Activated gamma-delta T cell treated with Interleukin-2 at 50 U/mL for 16 hours (primary cell): ENCODE data around the gene MRPS27.

Source experiments
- DNase-seq: peaks from one replicate; pipeline ENCODE4 v3.0.0-alpha.2; 2020

Gene MRPS27

DNA sequence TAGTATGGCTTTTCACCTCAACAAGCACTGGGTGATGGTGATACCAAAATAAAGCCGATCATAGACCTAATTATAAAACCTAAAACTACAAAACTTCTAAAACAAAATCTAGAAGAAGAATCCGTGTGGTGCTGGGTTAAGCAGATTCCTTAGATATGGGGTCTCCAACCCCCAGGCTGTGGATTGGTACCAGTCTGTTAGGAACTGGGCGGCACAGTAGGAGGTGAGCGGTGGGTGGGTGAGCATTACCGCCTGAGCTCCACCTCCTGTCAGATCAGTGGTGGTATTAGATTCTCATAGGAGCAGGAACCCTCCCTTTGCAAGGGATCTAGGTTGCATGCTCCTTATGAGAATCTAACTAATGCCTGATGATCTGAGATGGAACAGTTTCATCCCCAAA lies 33.2 kb downstream of the MRPS27 start:
- no peak for DNase-seq

DNA sequence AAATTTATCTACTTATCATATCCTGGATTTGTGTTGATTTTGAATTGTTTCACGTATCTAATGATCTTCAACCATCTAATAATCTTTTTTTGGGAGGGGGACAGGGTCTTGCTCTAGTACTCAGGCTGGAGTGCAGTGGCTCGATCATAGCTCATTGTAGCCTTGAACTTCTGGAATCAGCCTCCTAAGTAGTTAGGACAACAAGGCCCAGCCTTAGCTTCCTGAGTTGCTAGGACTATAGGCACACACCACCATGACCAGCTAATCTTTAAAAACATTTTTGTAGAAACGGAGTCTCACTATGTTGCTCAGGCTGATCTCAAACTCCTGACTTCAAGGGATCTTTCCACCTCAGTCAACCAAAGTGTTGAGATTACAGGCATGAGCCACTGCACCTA lies 34.6 kb downstream of the MRPS27 start:
- no peak for DNase-seq

GRCh38 chr5:72284559-72285423 lies 35.2 kb downstream of the MRPS27 start:
- DNase-seq = no peak

DNA sequence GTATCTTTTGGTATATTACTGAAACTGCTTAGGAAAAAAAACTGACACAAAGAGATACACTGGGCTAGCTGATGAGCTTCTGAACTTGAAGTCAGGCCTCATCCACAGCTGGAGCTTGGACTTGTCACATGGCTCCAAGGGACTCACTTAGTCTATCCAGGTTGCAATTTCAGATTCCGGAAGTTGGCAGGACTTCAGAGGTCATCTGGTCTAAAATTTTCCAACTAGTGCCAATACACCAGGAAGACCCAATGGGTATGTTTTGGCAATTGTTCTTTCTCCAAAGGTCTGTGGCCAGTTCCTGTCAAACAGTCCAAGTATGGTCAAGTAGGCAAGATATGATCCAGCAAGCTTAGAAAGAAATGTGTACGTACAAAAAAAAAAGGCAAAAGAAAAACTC lies 36.7 kb downstream of the MRPS27 start:
- no peak for DNase-seq

GRCh38 chr5:72282878-72283277 lies 37.2 kb downstream of the MRPS27 start:
- no peak for DNase-seq

DNA sequence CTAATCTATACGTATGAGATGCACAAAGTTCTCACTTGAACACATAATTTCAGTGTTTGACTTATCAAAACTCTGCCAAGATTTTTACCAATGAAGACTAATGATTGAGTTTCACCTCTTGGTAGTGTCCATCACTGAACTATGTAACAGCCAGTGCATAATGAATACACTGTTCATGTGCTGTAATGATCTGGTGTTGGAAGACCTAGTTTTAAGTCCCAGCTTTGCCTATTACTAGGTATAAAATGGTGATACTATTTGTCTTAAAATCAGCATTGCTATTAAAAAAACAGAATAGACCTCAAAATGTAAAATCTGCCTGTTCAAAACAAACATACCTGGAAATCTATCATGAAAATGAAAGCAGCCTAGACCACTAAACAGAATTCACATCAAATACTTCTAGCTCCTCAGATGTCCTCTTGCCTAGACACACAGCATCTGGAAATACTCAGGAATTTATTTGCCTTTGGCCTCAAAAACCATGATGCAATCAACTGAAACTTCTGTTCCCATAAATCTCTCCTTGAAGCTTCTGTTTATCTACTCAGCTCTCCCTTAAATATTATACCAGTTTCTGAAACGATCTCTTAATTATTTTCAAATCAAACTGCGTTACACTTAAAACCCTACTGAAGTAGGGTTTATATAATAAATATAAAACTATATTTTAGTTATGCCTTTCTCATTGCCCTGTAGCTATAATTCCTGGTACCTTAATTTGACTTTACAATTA lies 38.1 kb downstream of the MRPS27 start:
- no peak for DNase-seq

DNA sequence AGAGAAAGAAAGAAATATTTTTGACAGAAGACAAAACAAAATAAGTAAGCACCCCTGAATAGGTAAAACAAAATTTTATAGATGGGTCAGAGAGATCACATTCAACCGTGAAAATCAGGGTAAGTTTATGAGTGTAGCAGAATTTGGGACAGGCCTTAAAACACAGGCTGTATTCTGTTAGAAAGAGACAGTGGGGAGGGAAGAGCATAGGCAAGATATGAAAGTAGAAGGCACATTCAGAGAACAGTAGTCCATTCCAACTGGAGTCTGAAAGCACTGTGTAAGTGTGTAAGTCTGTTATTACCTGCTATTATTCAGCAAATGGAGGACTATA lies 38.6 kb downstream of the MRPS27 start:
- no peak for DNase-seq

- no peak for DNase-seq
Observed at GRCh38 chr5:72280581-72281069, 39.4 kb downstream of the MRPS27 start.

GRCh38 chr5:72276219-72276752 lies 43.8 kb downstream of the MRPS27 start:
- DNase-seq = no peak

- DNase-seq = no peak
Observed at GRCh38 chr5:72273547-72273946, 46.5 kb downstream of the MRPS27 start.

GRCh38 chr5:72272398-72272797 lies 47.6 kb downstream of the MRPS27 start:
- no peak for DNase-seq

DNA sequence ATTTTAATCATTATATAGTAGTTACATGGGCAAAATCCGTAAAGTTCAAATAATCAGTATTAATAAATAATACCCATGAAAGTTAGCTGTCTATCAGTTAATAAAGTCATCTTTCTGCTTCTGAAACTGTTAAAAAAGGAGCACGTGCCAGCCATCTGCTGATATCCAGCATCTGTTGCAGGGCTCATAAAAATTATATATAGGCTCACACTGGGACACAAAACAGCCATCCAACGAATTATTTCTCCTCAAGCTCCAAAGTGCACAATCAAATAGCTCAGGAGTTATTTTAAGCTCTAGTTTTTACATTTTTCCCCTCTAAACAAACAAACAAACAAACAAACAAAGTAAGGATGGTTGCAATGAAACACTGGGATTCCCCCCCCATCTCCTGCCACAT lies 48.3 kb downstream of the MRPS27 start:
- DNase-seq = no peak

DNA sequence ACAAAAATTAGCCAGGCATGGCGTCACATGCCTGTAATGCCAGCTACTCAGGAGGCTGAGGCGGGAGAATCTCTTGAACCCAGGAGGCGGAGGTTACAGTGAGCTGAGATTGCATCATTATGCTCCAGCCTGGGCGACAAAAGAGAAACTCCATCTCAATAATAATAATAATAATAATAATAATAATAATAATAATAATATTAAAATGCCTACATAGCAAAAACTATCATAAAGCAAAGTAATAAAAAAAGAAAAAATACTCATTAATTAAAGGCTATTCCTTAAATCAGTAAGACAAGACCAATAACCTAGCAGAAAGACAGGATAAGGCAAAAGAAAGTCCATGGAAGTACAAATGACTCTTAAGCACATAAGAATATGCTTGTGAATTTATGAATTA lies 50.0 kb downstream of the MRPS27 start:
- no peak for DNase-seq

- no peak for DNase-seq
Observed at GRCh38 chr5:72269411-72269780, 50.6 kb downstream of the MRPS27 start.

GRCh38 chr5:72268753-72269410 lies 51.2 kb downstream of the MRPS27 start:
- DNase-seq = peak; percentile 46

GRCh38 chr5:72268260-72268659 lies 51.8 kb downstream of the MRPS27 start:
- DNase-seq = no peak

DNA sequence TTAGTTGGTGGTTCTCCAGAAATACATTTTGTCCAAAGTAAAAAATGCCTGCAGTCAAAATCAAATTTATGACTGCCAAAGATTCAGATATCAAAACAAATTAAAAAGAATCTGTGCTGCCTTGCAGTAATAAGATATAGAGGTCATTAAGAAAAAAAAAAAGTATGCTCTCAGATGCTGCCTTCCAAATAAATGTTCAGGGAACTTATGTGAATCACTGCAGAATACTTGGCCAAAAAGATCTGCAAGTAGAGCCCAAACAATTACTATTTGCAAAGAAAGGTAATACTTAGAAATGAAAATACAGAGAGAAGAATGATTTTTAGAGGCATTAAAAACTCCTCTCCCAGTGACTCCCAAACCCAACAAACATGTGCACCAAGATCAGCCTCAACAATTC lies 52.4 kb downstream of the MRPS27 start:
- no peak for DNase-seq

DNA sequence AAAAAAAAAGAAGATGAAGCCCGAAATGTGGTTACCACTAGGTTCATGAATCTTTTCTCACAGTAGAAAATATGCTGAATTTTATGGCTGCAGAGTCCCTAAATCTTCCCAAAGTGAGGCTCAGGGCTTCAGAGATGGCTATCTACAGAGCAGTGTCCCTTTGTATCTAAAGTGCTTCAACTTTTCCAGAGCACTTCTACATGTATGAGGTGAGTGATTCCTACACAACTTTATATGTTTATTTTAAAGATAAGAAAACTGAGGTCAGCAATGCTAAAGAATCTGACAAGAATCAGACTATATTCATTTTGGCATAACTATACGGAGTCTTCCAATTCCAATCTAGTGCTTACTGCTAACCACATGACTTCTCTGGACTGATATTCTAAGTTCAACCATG lies 53.2 kb downstream of the MRPS27 start:
- no peak for DNase-seq

- DNase-seq = no peak
Observed at GRCh38 chr5:72265032-72265877, 54.8 kb downstream of the MRPS27 start.

DNA sequence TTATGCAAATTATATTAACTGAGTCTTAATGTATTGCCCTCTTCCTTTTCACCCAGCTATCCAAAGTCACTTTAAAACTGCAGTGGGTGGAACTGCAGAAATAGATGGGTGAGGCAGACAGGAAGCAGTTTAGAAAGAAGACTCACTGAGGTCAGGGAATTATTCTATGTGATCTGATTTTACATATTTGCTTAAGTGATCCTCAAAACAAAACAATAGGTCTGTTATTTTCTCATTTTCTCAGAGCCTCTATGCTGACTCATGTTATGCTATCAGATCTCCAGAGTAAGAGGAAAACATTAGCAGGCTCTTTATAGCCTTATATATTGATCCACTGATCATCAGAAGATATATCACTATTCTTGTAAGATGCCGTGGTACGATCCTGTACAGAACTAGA lies 63.5 kb downstream of the MRPS27 start:
- no peak for DNase-seq

- DNase-seq = no peak
Observed at GRCh38 chr5:72255670-72256069, 64.4 kb downstream of the MRPS27 start.

GRCh38 chr5:72255237-72255636 lies 64.8 kb downstream of the MRPS27 start:
- DNase-seq = no peak
